OCI-LY1 (cell line): Measurements from ENCODE around the gene SLC24A3.

ENCODE experiments used
- H2AFZ ChIP-seq: fragments of 200-600 bp; sonication (generic), shearing (Covaris generic); 2 replicates; pipeline ENCODE4 v1.6.0; 2014; ENCODE audit warnings: antibody characterized with exemption, mild to moderate bottlenecking, low read length
- H3F3A ChIP-seq: fragments of 200-600 bp; sonication (generic), shearing (Covaris generic); 2 replicates; pipeline ENCODE4 v1.6.0; 2014; ENCODE audit warnings: mild to moderate bottlenecking, antibody characterized with exemption, low read length, moderate library complexity; ENCODE audit not compliant: insufficient read depth
- H3K27ac ChIP-seq: fragments of 200-600 bp; sonication (generic); 2 replicates; pipeline ENCODE4 v1.5.1; 2014; ENCODE audit warnings: low read length, mixed run types, mild to moderate bottlenecking, low read depth; ENCODE audit not compliant: poor library complexity, severe bottlenecking
- H3K27me3 ChIP-seq: fragments of 200-600 bp; sonication (generic); 2 replicates; pipeline ENCODE4 v1.6.0; 2014; ENCODE audit warnings: antibody characterized with exemption, mild to moderate bottlenecking, low read length, moderate library complexity; ENCODE audit not compliant: insufficient read depth
- H3K36me3 ChIP-seq: fragments of 200-600 bp; sonication (generic); 2 replicates; pipeline ENCODE4 v1.6.1; 2014; ENCODE audit warnings: mild to moderate bottlenecking, antibody characterized with exemption, low read length, moderate library complexity, mixed read lengths; ENCODE audit not compliant: insufficient read depth
- H3K4me1 ChIP-seq: fragments of 200-600 bp; sonication (generic); 2 replicates; pipeline ENCODE4 v1.5.1; 2014; ENCODE audit warnings: mild to moderate bottlenecking, low read length, moderate library complexity; ENCODE audit not compliant: insufficient read depth, severe bottlenecking
- H3K4me2 ChIP-seq: fragments of 200-600 bp; sonication (generic), shearing (Covaris generic); 2 replicates; pipeline ENCODE4 v1.6.1; 2014; ENCODE audit warnings: low read length
- H3K4me3 ChIP-seq: fragments of 200-600 bp; sonication (generic); 2 replicates; pipeline ENCODE4 v1.5.1; 2014; ENCODE audit warnings: low read length, low read depth, mild to moderate bottlenecking, mixed read lengths; ENCODE audit not compliant: poor library complexity, severe bottlenecking
- H3K79me2 ChIP-seq: fragments of 200-600 bp; shearing (Covaris generic); 2 replicates; pipeline ENCODE4 v1.6.1; 2016; ENCODE audit warnings: mixed run types, low read length, mixed read lengths; ENCODE audit not compliant: insufficient read depth
- H3K9ac ChIP-seq: fragments of 200-600 bp; sonication (generic), shearing (Covaris generic); 2 replicates; pipeline ENCODE4 v1.6.1; 2014; ENCODE audit warnings: mild to moderate bottlenecking, low read length, mixed read lengths
- H3K9me2 ChIP-seq: fragments of 200-600 bp; sonication (generic), shearing (Covaris generic); 2 replicates; pipeline ENCODE4 v1.6.1; 2014; ENCODE audit warnings: low read depth, mild to moderate bottlenecking, low read length, mixed read lengths
- H3K9me3 ChIP-seq: fragments of 200-600 bp; shearing (Covaris generic); 2 replicates; pipeline ENCODE4 v1.6.1; 2014; ENCODE audit warnings: low read length, mixed read lengths
- H4K20me1 ChIP-seq: fragments of 200-600 bp; sonication (generic), shearing (Covaris generic); 2 replicates; pipeline ENCODE4 v1.6.0; 2016; ENCODE audit warnings: mild to moderate bottlenecking, low read length; ENCODE audit not compliant: insufficient read depth
- EZH2 ChIP-seq: fragments of 200-600 bp; sonication (generic), shearing (Covaris generic); IDR thresholded peaks from 2 replicates; pipeline ENCODE4 v1.8.0; 2017; ENCODE audit warnings: borderline replicate concordance, mixed run types, mild to moderate bottlenecking, antibody characterized with exemption, low read length, moderate library complexity, mixed read lengths
- TF ChIP-seq, protein P1 (sequence below): fragments of 200-600 bp; sonication (generic), shearing (Covaris generic); IDR thresholded peaks from 2 replicates; pipeline ENCODE4 v1.5.1; 2017; ENCODE audit warnings: mild to moderate bottlenecking, antibody characterized with exemption, low read length, moderate library complexity, mixed read lengths

SLC24A3 gene

DNA sequence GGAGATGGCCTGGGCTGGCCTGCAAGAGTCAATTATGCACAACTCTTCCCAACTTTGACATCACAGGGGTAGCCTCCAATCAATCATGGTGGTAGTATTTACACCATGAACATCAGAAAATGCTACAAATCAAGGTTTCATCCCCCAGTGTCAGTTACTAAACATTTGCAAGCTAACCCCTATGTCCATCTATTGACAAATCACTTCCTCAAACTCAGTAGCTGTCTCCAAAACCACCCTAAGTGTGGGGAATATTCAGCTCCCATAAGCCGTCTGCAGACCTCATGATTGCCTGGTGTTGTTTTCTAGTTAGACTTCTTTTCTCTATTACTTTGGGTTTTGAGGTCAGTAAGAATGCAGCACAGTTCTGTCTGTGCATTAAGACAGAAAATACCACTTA is 344.8 kb downstream of the SLC24A3 start:
- H3K4me2 ChIP-seq: no peak overlapping the region
- H3K9me2 ChIP-seq: no peaks in the 10 kb centered on the region
- H4K20me1 ChIP-seq: no peaks in the 10 kb centered on the region
- no peaks in the 10 kb centered on the region for H3F3A ChIP-seq
- no peaks in the 10 kb centered on the region for H3K4me1 ChIP-seq
- H3K9ac ChIP-seq: no peak overlapping the region
- H3K36me3 ChIP-seq: no peaks in the 10 kb centered on the region
- H3K9me3 ChIP-seq: no peaks in the 10 kb centered on the region
- H3K27ac ChIP-seq: no peak overlapping the region
- no peak overlapping the region for H3K4me3 ChIP-seq
- no peaks in the 10 kb centered on the region for H3K79me2 ChIP-seq
- H3K27me3 ChIP-seq: no peaks in the 10 kb centered on the region
- TF ChIP-seq, protein P1, sequence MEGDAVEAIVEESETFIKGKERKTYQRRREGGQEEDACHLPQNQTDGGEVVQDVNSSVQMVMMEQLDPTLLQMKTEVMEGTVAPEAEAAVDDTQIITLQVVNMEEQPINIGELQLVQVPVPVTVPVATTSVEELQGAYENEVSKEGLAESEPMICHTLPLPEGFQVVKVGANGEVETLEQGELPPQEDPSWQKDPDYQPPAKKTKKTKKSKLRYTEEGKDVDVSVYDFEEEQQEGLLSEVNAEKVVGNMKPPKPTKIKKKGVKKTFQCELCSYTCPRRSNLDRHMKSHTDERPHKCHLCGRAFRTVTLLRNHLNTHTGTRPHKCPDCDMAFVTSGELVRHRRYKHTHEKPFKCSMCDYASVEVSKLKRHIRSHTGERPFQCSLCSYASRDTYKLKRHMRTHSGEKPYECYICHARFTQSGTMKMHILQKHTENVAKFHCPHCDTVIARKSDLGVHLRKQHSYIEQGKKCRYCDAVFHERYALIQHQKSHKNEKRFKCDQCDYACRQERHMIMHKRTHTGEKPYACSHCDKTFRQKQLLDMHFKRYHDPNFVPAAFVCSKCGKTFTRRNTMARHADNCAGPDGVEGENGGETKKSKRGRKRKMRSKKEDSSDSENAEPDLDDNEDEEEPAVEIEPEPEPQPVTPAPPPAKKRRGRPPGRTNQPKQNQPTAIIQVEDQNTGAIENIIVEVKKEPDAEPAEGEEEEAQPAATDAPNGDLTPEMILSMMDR: no peak
- no peak for TF ChIP-seq EZH2
- H2AFZ ChIP-seq: no peak overlapping the region

DNA sequence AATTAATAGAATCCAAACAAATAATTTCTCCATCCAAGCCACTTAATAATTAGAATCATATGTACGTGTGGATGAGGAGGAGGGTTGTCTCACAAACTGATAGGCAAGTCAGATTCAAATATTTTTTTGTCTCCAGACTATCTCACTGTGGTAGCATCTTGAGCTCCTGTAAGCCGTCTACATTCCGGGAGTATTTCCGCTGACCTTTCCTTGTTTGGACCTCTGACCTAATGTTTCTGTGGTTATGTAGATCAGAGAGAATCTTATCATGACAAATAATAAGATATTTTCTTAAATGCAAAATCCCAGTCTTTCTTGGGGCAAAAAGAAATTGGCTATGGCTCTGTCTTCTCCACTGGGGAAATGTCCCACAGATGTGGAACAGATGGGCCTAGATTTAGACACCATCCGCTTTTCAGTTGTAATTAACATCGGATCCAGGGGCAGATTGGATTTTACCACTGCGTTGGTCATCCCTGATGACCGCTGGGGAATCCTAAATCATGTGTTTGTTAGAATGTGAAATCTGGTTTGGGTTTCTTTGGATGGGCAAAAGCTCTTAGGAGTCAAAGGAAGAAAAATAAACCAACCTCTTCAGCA is 348.5 kb downstream of the SLC24A3 start:
- no peak for TF ChIP-seq EZH2
- TF ChIP-seq, protein P1: no peak
- no peaks in the 10 kb centered on the region for H4K20me1 ChIP-seq
- H3K9me3 ChIP-seq: no peaks in the 10 kb centered on the region
- H3K9ac ChIP-seq: no peak overlapping the region
- no peaks in the 10 kb centered on the region for H3K9me2 ChIP-seq
- H3K79me2 ChIP-seq: no peaks in the 10 kb centered on the region
- no peak overlapping the region for H2AFZ ChIP-seq
- no peaks in the 10 kb centered on the region for H3K27me3 ChIP-seq
- H3K4me3 ChIP-seq: no peak overlapping the region
- H3K4me1 ChIP-seq: no peaks in the 10 kb centered on the region
- no peak overlapping the region for H3K4me2 ChIP-seq
- no peaks in the 10 kb centered on the region for H3K36me3 ChIP-seq
- H3K27ac ChIP-seq: no peak overlapping the region
- no peaks in the 10 kb centered on the region for H3F3A ChIP-seq

DNA sequence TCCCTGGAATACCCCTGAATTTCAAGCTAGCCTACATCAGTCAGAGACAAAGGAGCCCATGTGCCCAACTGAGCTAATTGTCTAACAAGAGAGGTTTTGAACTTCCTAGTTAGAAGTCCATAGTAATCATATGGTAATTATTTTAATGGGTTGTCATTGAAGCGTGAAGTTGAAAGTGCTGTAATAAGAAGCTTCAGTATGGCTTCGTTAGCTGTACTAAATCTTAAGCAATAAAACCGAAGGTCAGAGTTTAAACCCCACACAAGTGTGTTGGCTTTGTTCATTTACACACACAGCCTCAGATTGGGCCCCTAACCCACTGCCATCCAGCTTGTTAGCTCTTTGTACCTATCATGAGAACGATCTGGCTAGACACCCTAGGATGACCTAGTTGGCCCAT is 350.0 kb downstream of the SLC24A3 start:
- Histone ChIP-seq H3K36me3 (no peaks in the 10 kb centered on the region), H3K79me2 (no peaks in the 10 kb centered on the region), H3K27me3 (no peaks in the 10 kb centered on the region), H3K27ac (no peak overlapping the region), H3K4me3 (no peak overlapping the region), H3F3A (no peaks in the 10 kb centered on the region), H3K9me3 (no peaks in the 10 kb centered on the region), H3K4me2 (no peak overlapping the region), H3K9ac (no peak overlapping the region), H3K9me2 (no peaks in the 10 kb centered on the region), H3K4me1 (no peaks in the 10 kb centered on the region), H4K20me1 (no peaks in the 10 kb centered on the region), H2AFZ (no peak overlapping the region)
- no peak for TF ChIP-seq EZH2
- TF ChIP-seq, protein P1: no peak
